Karpas-422 (cell line): ENCODE data around the gene BTBD16. TPM values are rescaled to one million over a fixed set of nuclear protein-coding genes. Genes with fewer than 3 reads are reported as not detected.

Experiments used
- DNase-seq: peaks from one replicate; pipeline ENCODE4 v3.0.0-alpha.2; 2015
- H2AFZ ChIP-seq: fragments of 200-600 bp; sonication (generic); 2 replicates; pipeline ENCODE4 v1.6.1; 2014; ENCODE audit warnings: antibody characterized with exemption, low read length, mixed read lengths
- H3K27ac ChIP-seq: fragments of 200-600 bp; sonication (generic); 2 replicates; pipeline ENCODE4 v1.5.1; 2014; ENCODE audit warnings: mild to moderate bottlenecking, low read length, moderate library complexity
- H3K27me3 ChIP-seq: fragments of 200-600 bp; sonication (generic); 2 replicates; pipeline ENCODE4 v1.6.1; 2014; ENCODE audit warnings: low read length, mixed read lengths
- H3K36me3 ChIP-seq: fragments of 200-600 bp; sonication (generic); 2 replicates; pipeline ENCODE4 v1.6.1; 2014; ENCODE audit warnings: low read length, mixed read lengths; ENCODE audit not compliant: insufficient read depth
- H3K4me1 ChIP-seq: fragments of 200-600 bp; sonication (generic); 2 replicates; pipeline ENCODE4 v1.6.1; 2014; ENCODE audit warnings: mild to moderate bottlenecking, low read length, mixed read lengths
- H3K4me2 ChIP-seq: fragments of 200-600 bp; sonication (generic); 2 replicates; pipeline ENCODE4 v1.6.1; 2014; ENCODE audit warnings: low read length, low read depth, mild to moderate bottlenecking; ENCODE audit not compliant: poor library complexity, severe bottlenecking
- H3K4me3 ChIP-seq: fragments of 200-600 bp; sonication (generic); 2 replicates; pipeline ENCODE4 v1.5.1; 2014; ENCODE audit warnings: mild to moderate bottlenecking, antibody characterized with exemption, low read length, mixed read lengths
- H3K79me2 ChIP-seq: fragments of 200-600 bp; sonication (generic); 2 replicates; pipeline ENCODE4 v1.6.1; 2014; ENCODE audit warnings: mild to moderate bottlenecking, low read length, mixed read lengths
- H3K9ac ChIP-seq: fragments of 200-600 bp; sonication (generic); 2 replicates; pipeline ENCODE4 v1.6.0; 2014; ENCODE audit warnings: low read length
- H3K9me2 ChIP-seq: fragments of 200-600 bp; sonication (generic), shearing (Covaris generic); replicated peaks from 2 replicates; pipeline ENCODE4 v1.6.0; 2014; ENCODE audit warnings: mild to moderate bottlenecking, low read length, moderate library complexity; ENCODE audit not compliant: insufficient read depth
- H3K9me3 ChIP-seq: fragments of 300-700, 200-600 bp; sonication (generic); 2 replicates; pipeline ENCODE4 v1.6.1; 2014; ENCODE audit warnings: low read length, mixed read lengths
- H4K20me1 ChIP-seq: fragments of 200-600 bp; sonication (generic); 2 replicates; pipeline ENCODE4 v1.6.1; 2014; ENCODE audit warnings: mild to moderate bottlenecking, antibody characterized with exemption, low read length, low read depth; ENCODE audit not compliant: insufficient read depth
- total RNA-seq: library from RNA; depleted of rRNA; stranded (reverse); fragments of >200 nt; shearing (Covaris generic); gene quantifications from 2 replicates; pipeline ENCODE4 v1.2.3, GENCODE V29; 2014; ENCODE audit warnings: low replicate concordance

The BTBD16 gene
- total RNA-seq, 1 experiment from 2014 or later, result not detected

DNA sequence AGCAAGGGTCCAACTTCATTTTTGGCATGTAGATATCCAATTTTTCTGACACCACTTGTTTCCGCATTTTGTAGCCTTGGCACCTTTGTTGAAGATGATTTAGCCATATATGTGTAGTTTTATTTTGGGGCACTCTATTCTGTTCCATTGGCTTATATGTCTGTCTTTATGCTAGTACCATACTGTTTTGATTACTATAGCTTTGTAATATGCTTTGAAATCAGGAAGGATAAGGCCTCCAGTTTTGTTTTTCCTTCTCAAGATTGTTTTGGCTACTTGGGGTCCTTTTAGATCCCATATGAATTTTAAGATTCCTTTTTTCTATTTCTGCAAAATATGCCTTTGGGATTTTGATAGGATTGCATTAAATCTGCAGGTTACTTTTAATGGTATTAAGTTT is 9.5 kb upstream of the BTBD16 start:
- Histone ChIP-seq H4K20me1 (no peaks in the 10 kb centered on the region), H3K9me2 (no peaks in the 10 kb centered on the region), H3K9ac (no peak overlapping the region), H3K27me3 (no peaks in the 10 kb centered on the region), H3K4me2 (no peak overlapping the region), H2AFZ (no peak overlapping the region), H3K4me1 (no peaks in the 10 kb centered on the region), H3K36me3 (no peaks in the 10 kb centered on the region), H3K27ac (no peak overlapping the region), H3K79me2 (no peaks in the 10 kb centered on the region), H3K4me3 (no peak overlapping the region), H3K9me3 (no peaks in the 10 kb centered on the region)
- DNase-seq, result no peak

DNA sequence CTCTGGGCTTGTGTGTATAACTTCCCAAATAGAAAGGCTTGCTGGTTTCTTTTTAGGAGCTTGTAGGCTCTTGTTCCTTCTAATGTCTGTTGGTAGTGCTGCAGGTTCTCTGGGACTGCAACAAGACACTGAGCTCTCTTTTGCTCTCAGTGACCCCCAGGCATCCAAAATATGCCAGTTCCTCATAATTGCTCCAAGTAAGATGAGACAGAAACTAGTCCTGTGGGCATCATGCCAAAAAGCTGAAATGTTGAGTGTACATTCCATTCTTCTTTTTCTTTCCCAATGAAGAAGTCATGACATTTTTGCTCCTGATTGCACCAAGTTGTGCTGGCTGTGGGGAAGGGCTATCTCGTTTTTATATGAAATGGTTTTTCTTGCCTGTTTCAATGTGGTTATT is 7.1 kb upstream of the BTBD16 start:
- Histone ChIP-seq H3K79me2 (no peaks in the 10 kb centered on the region), H3K9me2 (no peaks in the 10 kb centered on the region), H3K27ac (no peak overlapping the region), H3K4me3 (no peak overlapping the region), H3K4me2 (no peak overlapping the region), H3K27me3 (no peaks in the 10 kb centered on the region), H4K20me1 (no peaks in the 10 kb centered on the region), H2AFZ (no peak overlapping the region), H3K9me3 (no peaks in the 10 kb centered on the region), H3K9ac (no peak overlapping the region), H3K4me1 (no peaks in the 10 kb centered on the region), H3K36me3 (no peaks in the 10 kb centered on the region)
- DNase-seq, result no peak

DNA sequence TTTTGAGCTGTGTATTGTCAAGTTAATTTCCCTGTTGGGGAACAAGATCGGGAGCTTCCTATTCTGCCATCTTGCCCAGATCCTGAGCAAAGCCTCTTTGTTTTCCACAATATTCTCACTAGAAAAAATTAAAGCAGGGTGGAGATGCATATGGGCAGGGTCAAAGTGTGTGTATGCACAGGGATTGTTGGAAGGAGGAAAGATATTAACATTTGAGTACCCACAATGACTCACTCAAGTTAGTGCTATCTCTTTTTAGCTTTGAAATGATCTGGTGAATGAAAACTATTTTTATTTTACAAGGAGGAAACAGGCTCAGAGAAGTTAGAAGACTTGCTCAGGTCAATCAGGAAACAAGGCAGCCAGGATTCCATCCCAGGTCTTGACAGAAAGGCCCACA is 6.7 kb upstream of the BTBD16 start:
- Histone ChIP-seq H4K20me1 (no peaks in the 10 kb centered on the region), H3K36me3 (no peaks in the 10 kb centered on the region), H3K27me3 (no peaks in the 10 kb centered on the region), H3K27ac (no peak overlapping the region), H3K9me2 (no peaks in the 10 kb centered on the region), H3K4me3 (no peak overlapping the region), H3K9me3 (no peaks in the 10 kb centered on the region), H3K4me1 (no peaks in the 10 kb centered on the region), H3K9ac (no peak overlapping the region), H3K4me2 (no peak overlapping the region), H2AFZ (no peak overlapping the region), H3K79me2 (no peaks in the 10 kb centered on the region)
- DNase-seq, result no peak

DNA sequence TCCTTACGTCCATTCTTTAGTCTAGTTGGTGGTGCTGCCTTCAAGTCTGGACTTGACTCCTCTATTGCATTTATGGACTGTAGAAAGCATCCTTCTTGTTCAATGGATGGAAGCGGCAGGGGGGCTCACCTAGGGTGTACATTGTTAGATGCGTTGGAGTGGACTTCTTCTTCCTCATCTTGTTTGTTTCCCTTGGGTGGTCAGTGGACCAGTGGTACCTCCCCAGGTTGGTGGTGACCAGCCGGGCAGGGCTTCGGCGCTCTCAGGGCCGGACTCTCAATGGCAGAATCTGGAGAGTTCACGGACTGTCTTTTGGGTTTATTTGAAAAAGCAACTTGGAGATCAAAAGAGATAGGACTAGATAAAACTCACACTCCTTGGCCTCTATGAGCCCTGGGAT is 6.2 kb upstream of the BTBD16 start:
- H3K79me2 ChIP-seq, result no peaks in the 10 kb centered on the region
- no peaks in the 10 kb centered on the region for H3K36me3 ChIP-seq
- H3K9me3 ChIP-seq, result no peaks in the 10 kb centered on the region
- H3K27me3 ChIP-seq, result no peaks in the 10 kb centered on the region
- no peak overlapping the region for H3K9ac ChIP-seq
- no peak overlapping the region for H3K27ac ChIP-seq
- no peaks in the 10 kb centered on the region for H3K9me2 ChIP-seq
- no peak overlapping the region for H2AFZ ChIP-seq
- H3K4me1 ChIP-seq, result no peaks in the 10 kb centered on the region
- no peak overlapping the region for H3K4me2 ChIP-seq
- H3K4me3 ChIP-seq, result no peak overlapping the region
- no peaks in the 10 kb centered on the region for H4K20me1 ChIP-seq
- no peak for DNase-seq

DNA sequence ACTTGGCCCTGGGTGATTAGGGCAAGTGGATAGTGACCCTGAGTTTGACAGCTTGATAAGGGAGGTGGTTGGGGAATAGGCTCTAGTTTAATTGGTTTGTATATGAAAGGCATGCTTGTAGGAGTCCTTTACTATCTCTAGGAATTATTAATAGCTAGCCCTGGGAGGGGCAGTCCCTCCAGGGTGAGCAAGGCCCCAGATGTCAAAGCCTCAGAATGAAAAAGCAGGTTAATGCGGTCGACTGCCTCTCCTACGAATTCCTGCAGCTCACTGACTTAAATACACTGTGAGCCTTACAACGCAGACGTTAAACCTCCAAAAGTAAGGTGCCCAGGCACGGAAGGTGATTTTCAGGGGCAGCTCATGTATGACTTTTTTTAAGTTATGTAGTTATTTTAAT is 5.2 kb upstream of the BTBD16 start:
- no peaks in the 10 kb centered on the region for H3K36me3 ChIP-seq

DNA sequence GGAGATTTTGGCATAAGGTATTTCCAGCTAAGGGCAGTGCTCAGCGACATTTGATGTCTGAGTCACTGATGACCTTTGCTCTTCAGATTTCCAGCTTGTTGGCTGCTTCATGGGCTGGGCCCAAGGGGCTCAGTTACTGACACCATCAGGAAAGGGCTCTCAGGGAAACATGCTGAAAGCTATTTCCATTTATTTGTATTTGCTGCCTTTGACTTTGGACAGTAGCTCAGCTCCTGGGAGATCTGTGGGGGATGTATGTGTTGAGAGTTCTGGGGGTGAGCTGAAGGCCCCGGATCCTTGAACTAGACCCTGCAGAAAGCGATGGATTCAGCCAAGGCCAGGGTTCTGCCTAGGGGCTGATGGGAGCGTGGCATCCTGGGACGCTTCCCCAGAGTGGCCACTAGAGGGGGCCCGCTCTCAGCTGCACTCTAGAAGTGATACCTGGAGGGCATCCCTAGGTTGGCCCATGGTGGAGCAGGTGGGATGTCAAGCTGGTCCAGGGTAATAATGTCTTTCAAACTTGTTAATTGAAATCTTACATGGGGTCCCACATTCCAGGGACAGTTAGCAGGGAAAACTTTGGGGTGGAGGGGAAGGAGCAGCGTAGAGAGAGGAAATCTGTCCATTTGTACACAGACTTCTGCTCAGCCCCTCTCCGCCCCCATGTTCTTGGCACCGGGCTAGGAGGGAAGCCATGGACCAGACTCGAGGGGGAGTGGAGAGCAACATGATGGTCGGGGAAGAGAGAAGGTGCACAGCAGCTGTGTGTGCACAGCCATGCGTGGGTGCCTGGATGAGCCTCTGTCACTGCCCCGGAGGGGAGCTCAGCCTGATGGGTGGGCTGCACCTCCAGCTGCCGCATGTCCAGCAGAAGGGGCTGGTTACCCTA is 3.0 kb upstream of the BTBD16 start:
- no peak overlapping the region for H3K4me2 ChIP-seq
- H2AFZ ChIP-seq, result no peak overlapping the region
- H3K9me2 ChIP-seq, result no peaks in the 10 kb centered on the region
- no peaks in the 10 kb centered on the region for H3K79me2 ChIP-seq
- H3K4me3 ChIP-seq, result no peak overlapping the region
- no peaks in the 10 kb centered on the region for H4K20me1 ChIP-seq
- no peaks in the 10 kb centered on the region for H3K4me1 ChIP-seq
- no peak overlapping the region for H3K27ac ChIP-seq
- no peaks in the 10 kb centered on the region for H3K27me3 ChIP-seq
- H3K9me3 ChIP-seq, result no peaks in the 10 kb centered on the region
- H3K9ac ChIP-seq, result no peak overlapping the region
- DNase-seq, result peak; percentile 79
- H3K36me3 ChIP-seq, result no peaks in the 10 kb centered on the region

More for the DNA sequence above, 5.2 kb upstream of the BTBD16 start:
- Histone ChIP-seq H3K27me3 (no peaks in the 10 kb centered on the region), H4K20me1 (no peaks in the 10 kb centered on the region), H3K79me2 (no peaks in the 10 kb centered on the region), H3K27ac (no peak overlapping the region), H3K9me2 (no peaks in the 10 kb centered on the region), H3K4me3 (no peak overlapping the region), H3K9ac (no peak overlapping the region), H3K9me3 (no peaks in the 10 kb centered on the region), H3K4me2 (no peak overlapping the region), H3K4me1 (no peaks in the 10 kb centered on the region), H2AFZ (no peak overlapping the region)
- no peak for DNase-seq

DNA sequence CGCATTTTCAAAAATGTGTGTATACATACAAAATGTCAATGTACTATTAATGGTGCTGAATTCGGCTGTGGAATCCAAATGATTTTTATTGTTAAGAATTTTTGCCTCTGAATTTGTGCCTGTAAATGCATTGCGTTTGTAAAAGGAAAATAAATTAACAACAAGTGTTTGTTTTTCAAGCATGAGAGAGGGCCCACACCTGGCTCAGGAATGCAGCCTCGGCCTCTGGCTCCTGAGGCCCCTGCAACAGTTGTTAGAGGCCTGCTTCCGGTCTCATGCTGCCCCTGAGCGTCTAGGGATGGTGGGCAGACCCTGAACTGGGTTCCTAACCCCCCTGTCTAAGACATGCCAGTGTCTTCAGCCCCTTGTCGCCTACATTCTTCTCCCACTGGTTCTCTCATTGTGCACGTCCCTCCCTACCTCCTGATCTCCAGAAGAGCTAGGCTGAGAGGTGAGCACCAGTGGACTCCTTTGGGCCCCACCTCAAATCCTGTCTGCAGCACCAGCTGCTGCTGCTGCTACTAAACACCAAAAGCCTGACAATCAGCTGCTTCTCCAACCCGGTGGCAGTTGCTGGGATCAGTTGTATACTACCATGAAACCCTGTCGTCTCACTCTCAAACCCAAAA is 1.9 kb upstream of the BTBD16 start:
- no peaks in the 10 kb centered on the region for H3K36me3 ChIP-seq
- H2AFZ ChIP-seq, result no peak overlapping the region
- DNase-seq, result no peak
- H3K4me2 ChIP-seq, result no peak overlapping the region
- no peaks in the 10 kb centered on the region for H3K27me3 ChIP-seq
- H3K27ac ChIP-seq, result no peak overlapping the region
- no peaks in the 10 kb centered on the region for H3K79me2 ChIP-seq
- H3K4me3 ChIP-seq, result no peak overlapping the region
- no peak overlapping the region for H3K9ac ChIP-seq
- no peaks in the 10 kb centered on the region for H3K9me2 ChIP-seq
- H3K9me3 ChIP-seq, result no peaks in the 10 kb centered on the region
- no peaks in the 10 kb centered on the region for H3K4me1 ChIP-seq
- H4K20me1 ChIP-seq, result no peaks in the 10 kb centered on the region

DNA sequence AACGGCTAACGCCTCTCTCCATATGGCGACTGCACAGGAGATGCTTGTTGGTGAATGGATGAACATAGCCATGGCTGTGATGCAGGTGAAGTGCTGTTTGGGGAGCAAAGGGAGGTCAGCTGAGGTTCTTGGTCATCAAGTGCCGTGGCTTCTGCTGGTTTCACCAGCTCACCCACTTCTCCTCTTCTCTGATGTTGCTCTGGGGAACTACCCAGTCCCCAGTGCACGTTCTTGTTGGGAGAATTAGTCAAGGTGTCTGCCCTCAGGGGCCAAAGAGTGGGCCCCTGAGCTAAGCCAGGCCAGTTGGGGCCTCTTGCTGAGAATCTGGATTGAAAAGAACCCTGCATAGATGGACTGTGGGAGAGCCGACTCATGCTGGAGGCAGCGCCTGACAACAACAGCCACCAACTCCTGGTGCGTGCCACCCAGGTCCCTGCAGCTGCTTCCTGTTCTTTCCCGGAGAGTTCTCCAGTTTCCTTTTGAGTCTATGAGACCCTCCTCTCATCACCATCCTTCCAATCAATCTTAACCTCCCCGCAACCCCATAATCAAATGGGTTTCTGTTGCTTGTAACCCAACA is 3.0 kb downstream of the BTBD16 start:
- Histone ChIP-seq H3K36me3 (no peaks in the 10 kb centered on the region), H3K9ac (no peak overlapping the region), H3K4me2 (no peak overlapping the region), H3K4me3 (no peak overlapping the region), H3K27ac (no peak overlapping the region), H3K27me3 (no peaks in the 10 kb centered on the region), H4K20me1 (no peaks in the 10 kb centered on the region), H3K9me2 (no peaks in the 10 kb centered on the region), H3K79me2 (no peaks in the 10 kb centered on the region), H3K4me1 (no peaks in the 10 kb centered on the region), H2AFZ (no peak overlapping the region), H3K9me3 (no peaks in the 10 kb centered on the region)
- DNase-seq, result no peak
